GM10248 (cell line): ENCODE results near the gene ICA1.
"Not testable (repeated sequence)": the region's sequence is repeated elsewhere in the genome, so short reads cannot be mapped to it uniquely, and the experiment has no call there.

Experiments used
- CTCF ChIA-PET: fragments of 300-600 bp; sonication (Branson Sonifier 250); formaldehyde crosslinking; extraction: SDS; loops from one replicate; lab custom pipeline; 2021; ENCODE audit warnings: antibody characterized with exemption; lab: Yijun Ruan, JAX
- POLR2A ChIA-PET: fragments of 350-650 bp; sonication (Branson Sonifier 250); formaldehyde crosslinking; extraction: SDS; loops from one replicate; lab custom pipeline; 2020; ENCODE audit warnings: antibody characterized with exemption; lab: Yijun Ruan, JAX
- DNase-seq: peaks from one replicate; pipeline ENCODE4 v3.0.0; 2012; ENCODE audit errors: extremely low spot score
- TF ChIP-seq, protein P1 (sequence below): IDR thresholded peaks from 2 replicates; pipeline ENCODE4 v1.5.1; 2012; ENCODE audit warnings: mild to moderate bottlenecking, low read depth; ENCODE audit errors: extremely low read depth, missing control alignments, control extremely low read depth

ICA1 gene

DNA sequence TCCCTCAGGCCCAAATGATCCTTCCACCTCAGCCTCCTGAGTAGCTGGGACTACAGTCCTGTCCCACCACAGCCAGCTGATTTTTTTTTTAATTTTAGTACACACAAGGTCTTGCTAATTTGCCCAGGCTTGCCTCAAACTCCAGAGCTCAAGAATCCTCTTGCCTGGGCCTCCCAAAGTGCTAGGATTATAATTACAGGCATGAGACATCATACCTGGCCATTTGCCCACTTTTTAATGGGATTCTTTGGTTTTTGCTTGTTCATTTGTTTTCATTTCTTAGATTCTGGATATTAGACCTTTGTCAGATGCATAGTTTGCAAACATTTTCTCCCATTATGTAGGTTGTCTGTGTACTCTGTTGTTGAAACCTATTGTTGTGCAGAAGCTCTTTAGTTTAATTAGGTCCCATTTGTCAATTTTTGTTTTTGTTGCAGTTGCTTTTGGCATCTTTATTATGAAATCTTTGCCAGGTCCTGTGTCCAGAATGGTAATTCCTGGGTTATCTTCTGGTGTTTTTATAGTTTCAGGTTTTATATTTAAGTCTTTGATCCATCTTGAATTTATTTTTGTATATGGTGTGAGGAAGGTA, 198.2 kb downstream of the ICA1 start:
- DNase-seq = no peak
- POLR2A ChIA-PET = interaction anchor here (0.7 kb wide), 1 partner anchor 50 kb away, joined by 3 read pairs; no protein-coding TSS in a partner anchor
- CTCF ChIA-PET = interaction anchor here (0.9 to 2.0 kb wide), 2 partner anchors 10 to 24 kb away, joined by 3 to 8 read pairs; no protein-coding TSS in a partner anchor
- TF ChIP-seq, protein P1, sequence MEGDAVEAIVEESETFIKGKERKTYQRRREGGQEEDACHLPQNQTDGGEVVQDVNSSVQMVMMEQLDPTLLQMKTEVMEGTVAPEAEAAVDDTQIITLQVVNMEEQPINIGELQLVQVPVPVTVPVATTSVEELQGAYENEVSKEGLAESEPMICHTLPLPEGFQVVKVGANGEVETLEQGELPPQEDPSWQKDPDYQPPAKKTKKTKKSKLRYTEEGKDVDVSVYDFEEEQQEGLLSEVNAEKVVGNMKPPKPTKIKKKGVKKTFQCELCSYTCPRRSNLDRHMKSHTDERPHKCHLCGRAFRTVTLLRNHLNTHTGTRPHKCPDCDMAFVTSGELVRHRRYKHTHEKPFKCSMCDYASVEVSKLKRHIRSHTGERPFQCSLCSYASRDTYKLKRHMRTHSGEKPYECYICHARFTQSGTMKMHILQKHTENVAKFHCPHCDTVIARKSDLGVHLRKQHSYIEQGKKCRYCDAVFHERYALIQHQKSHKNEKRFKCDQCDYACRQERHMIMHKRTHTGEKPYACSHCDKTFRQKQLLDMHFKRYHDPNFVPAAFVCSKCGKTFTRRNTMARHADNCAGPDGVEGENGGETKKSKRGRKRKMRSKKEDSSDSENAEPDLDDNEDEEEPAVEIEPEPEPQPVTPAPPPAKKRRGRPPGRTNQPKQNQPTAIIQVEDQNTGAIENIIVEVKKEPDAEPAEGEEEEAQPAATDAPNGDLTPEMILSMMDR = no peak

DNA sequence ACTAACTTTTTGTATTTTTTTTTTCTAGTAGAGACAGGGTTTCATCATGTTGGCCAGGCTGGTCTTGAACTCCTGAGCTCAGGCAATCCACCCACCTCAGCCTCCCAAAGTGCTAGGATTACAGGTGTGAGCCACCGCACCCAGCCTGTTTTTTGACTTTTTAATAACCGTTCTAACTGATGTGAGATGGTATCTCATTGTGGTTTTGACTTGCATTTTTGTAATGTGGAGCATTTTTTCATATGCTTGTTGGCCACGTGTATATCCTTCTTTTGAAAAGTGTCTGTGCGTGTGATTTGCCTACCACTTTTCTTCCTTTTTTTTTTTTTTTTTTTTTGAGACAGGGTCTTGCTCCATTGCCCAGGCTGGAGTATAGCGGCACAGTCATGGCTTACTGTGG, 198.7 kb downstream of the ICA1 start:
- CTCF ChIA-PET = interaction anchor here (2.0 kb wide), 1 partner anchor 10 kb away, joined by 8 read pairs; no protein-coding TSS in a partner anchor
- POLR2A ChIA-PET, DNase-seq: not testable (repeated sequence)
